CD4-positive, alpha-beta memory T cell (primary cell): ENCODE results near the gene CLEC2A. TPM values are rescaled to one million over a fixed set of nuclear protein-coding genes. Genes with fewer than 3 reads are reported as not detected.

Experiments
- CTCF ChIA-PET: fragments of 350-600 bp; sonication (Branson Sonifier 250); formaldehyde crosslinking; loops from one replicate; lab custom pipeline; 2021; ENCODE audit warnings: inconsistent platforms; ENCODE audit not compliant: partially characterized antibody; lab: Charles Lee
- POLR2A ChIA-PET: fragments of 350-600 bp; sonication (Branson Sonifier 250); formaldehyde crosslinking; loops from one replicate; lab custom pipeline; 2021; ENCODE audit not compliant: partially characterized antibody; lab: Charles Lee
- DNase-seq, 5 donors: peaks; one replicate each; pipeline versions ENCODE4 v3.0.0 to v3.0.0-alpha.2; 2020 to 2022; ENCODE audit warnings: mixed read lengths in 1 of 5
- H3K27ac ChIP-seq: one replicate; pipeline ENCODE4 v1.7.0; 2013; ENCODE audit warnings: low read depth, low read length
- H3K27me3 ChIP-seq: 2 replicates; pipeline ENCODE4 v1.7.0; 2013; ENCODE audit warnings: mild to moderate bottlenecking, low read length, moderate library complexity; ENCODE audit not compliant: insufficient read depth
- H3K36me3 ChIP-seq: 2 replicates; pipeline ENCODE4 v1.7.0; 2013; ENCODE audit warnings: mild to moderate bottlenecking, low read length, moderate library complexity; ENCODE audit not compliant: insufficient read depth
- H3K4me1 ChIP-seq: 2 replicates; pipeline ENCODE4 v1.7.0; 2013; ENCODE audit warnings: mild to moderate bottlenecking, low read length, moderate library complexity; ENCODE audit not compliant: insufficient read depth
- H3K4me3 ChIP-seq, 2 donors: one replicate each; pipeline ENCODE4 v1.7.0; 2013; ENCODE audit warnings: low read length in 2 of 2, mild to moderate bottlenecking in 1 of 2
- H3K9me3 ChIP-seq, 2 donors: one replicate each; pipeline ENCODE4 v1.7.0; 2013; ENCODE audit warnings: low read length in 2 of 2, control low read depth in 1 of 2; ENCODE audit not compliant: control insufficient read depth in 1 of 2
- H3K27ac Mint-ChIP-seq, 7 donors: one replicate each; pipeline ENCODE4 v1.8.0; 2020 to 2021; ENCODE audit warnings: mixed read lengths in 7 of 7, mild to moderate bottlenecking in 6 of 7, inconsistent platforms in 3 of 7, moderate library complexity in 3 of 7
- H3K27me3 Mint-ChIP-seq, 2 donors: one replicate each; pipeline ENCODE4 v1.8.0; 2020 to 2021; ENCODE audit warnings: mixed read lengths in 2 of 2
- H3K36me3 Mint-ChIP-seq, 2 donors: one replicate each; pipeline ENCODE4 v1.8.0; 2020 to 2021; ENCODE audit warnings: mixed read lengths in 2 of 2, inconsistent platforms in 1 of 2, mild to moderate bottlenecking in 1 of 2
- H3K4me1 Mint-ChIP-seq, 4 donors: one replicate each; pipeline ENCODE4 v1.8.0; 2020 to 2021; ENCODE audit warnings: mixed read lengths in 4 of 4, mild to moderate bottlenecking in 1 of 4
- H3K4me3 Mint-ChIP-seq, 8 donors: one replicate each; pipeline ENCODE4 v1.8.0; 2020 to 2021; ENCODE audit warnings: mixed read lengths in 8 of 8, mild to moderate bottlenecking in 7 of 8, moderate library complexity in 6 of 8, inconsistent platforms in 3 of 8
- H3K9me3 Mint-ChIP-seq, 8 donors: one replicate each; pipeline ENCODE4 v1.8.0; 2020 to 2021; ENCODE audit warnings: mixed read lengths in 8 of 8, mild to moderate bottlenecking in 5 of 8, inconsistent platforms in 3 of 8, moderate library complexity in 1 of 8
- intact Hi-C: fragments of 100-400 bp; cut with micrococcal nuclease; formaldehyde crosslinking; loops from one replicate; pipeline ENCODE4 v1.15.1; 2023
- polyA plus RNA-seq, 2 donors: library from polyadenylated mRNA; unstranded; fragments of 300-500 nt; fragmentation: Illumina TruSeq; gene quantifications; one replicate each; pipeline ENCODE4 v1.2.3, GENCODE V29; 2021
- total RNA-seq, 2 experiments: library from RNA; stranded (reverse); gene quantifications; one replicate each; pipeline ENCODE4 v1.2.3, GENCODE V29; 2021

The CLEC2A gene
- total and polyA plus RNA-seq, 4 experiments from 2014 or later = not detected

GRCh38 chr12:9872742-9873141 lies 59.4 kb downstream of the CLEC2A start:
- Histone ChIP-seq H3K4me3 (no peak overlapping the region), H3K9me3 (no peaks in the 10 kb centered on the region), H3K27ac (no peak overlapping the region), H3K4me1 (peaks cover 10% of the 10 kb centered on the region), H3K27me3 (no peaks in the 10 kb centered on the region), H3K36me3 (no peaks in the 10 kb centered on the region)
- peaks cover 0 to 13% of the 10 kb centered on the region in 2 donors for H3K36me3 Mint-ChIP-seq
- peaks cover 2 to 21% (median 15%) of the 10 kb centered on the region in 4 donors for H3K4me1 Mint-ChIP-seq
- H3K4me3 Mint-ChIP-seq = no peak overlapping the region
- no peaks in the 10 kb centered on the region for H3K27me3 Mint-ChIP-seq
- POLR2A ChIA-PET = interaction anchor here (0.8 to 1.4 kb wide), 3 partner anchors 34 to 225 kb away, joined by 3 read pairs; no protein-coding TSS in a partner anchor
- intact Hi-C loops = no loop called here
- CTCF ChIA-PET = interaction anchor here (0.7 to 2.7 kb wide), 4 partner anchors 22 to 130 kb away, joined by 3 to 8 read pairs (median 4); no protein-coding TSS in a partner anchor
- no peak for DNase-seq
- peak overlapping the region in 1 of 7 donors; percentile 57 for H3K27ac Mint-ChIP-seq
- peaks cover 0 to 3% (median 0%) of the 10 kb centered on the region in 8 donors for H3K9me3 Mint-ChIP-seq

- H3K27me3 ChIP-seq = no peaks in the 10 kb centered on the region
- ChIA-PET POLR2A (interaction anchor here (0.8 to 2.1 kb wide), 7 partner anchors 11 to 224 kb away, joined by 3 to 10 read pairs (median 3); partner anchors contain the start of gene CD69), CTCF (interaction anchor here (0.7 to 2.7 kb wide), 6 partner anchors 11 to 129 kb away, joined by 3 to 8 read pairs (median 4); no protein-coding TSS in a partner anchor)
- intact Hi-C loops = no loop called here
- no peak for DNase-seq
- peaks cover 2 to 21% (median 14%) of the 10 kb centered on the region in 4 donors for H3K4me1 Mint-ChIP-seq
- H3K4me1 ChIP-seq = peaks cover 10% of the 10 kb centered on the region
- H3K9me3 ChIP-seq = no peaks in the 10 kb centered on the region
- H3K27me3 Mint-ChIP-seq = no peaks in the 10 kb centered on the region
- H3K4me3 Mint-ChIP-seq = no peak overlapping the region
- peaks cover 0 to 16% of the 10 kb centered on the region in 2 donors for H3K36me3 Mint-ChIP-seq
- H3K36me3 ChIP-seq = no peaks in the 10 kb centered on the region
- H3K4me3 ChIP-seq = no peak overlapping the region
- H3K27ac Mint-ChIP-seq = peak overlapping the region in 4 of 7 donors; percentile 42 to 94 (median 52)
- H3K27ac ChIP-seq = no peak overlapping the region
- H3K9me3 Mint-ChIP-seq = peaks cover 0 to 3% (median 0%) of the 10 kb centered on the region in 8 donors
Measured at GRCh38 chr12:9872162-9872561, 60.0 kb downstream of the CLEC2A start.

GRCh38 chr12:9870286-9870866 lies 61.8 kb downstream of the CLEC2A start:
- H3K4me3 Mint-ChIP-seq = peak overlapping the region; percentile 89 to 96 (median 92)
- peaks cover 3 to 29% of the 10 kb centered on the region in 2 donors for H3K36me3 Mint-ChIP-seq
- CTCF ChIA-PET = interaction anchor here (1.8 kb wide), 1 partner anchor 36 kb away, joined by 4 read pairs; no protein-coding TSS in a partner anchor
- POLR2A ChIA-PET = interaction anchor here (0.7 to 5.0 kb wide), 5 partner anchors 10 to 222 kb away, joined by 3 to 42 read pairs (median 9); partner anchors contain the start of gene CD69
- intact Hi-C loops = no loop called here
- H3K9me3 ChIP-seq = no peaks in the 10 kb centered on the region
- H3K27me3 ChIP-seq = no peaks in the 10 kb centered on the region
- H3K27ac ChIP-seq = peak overlapping the region; percentile 83
- H3K4me1 ChIP-seq = peaks cover 10% of the 10 kb centered on the region
- H3K36me3 ChIP-seq = no peaks in the 10 kb centered on the region
- H3K27me3 Mint-ChIP-seq = no peaks in the 10 kb centered on the region
- H3K4me1 Mint-ChIP-seq = peaks cover 4 to 27% (median 15%) of the 10 kb centered on the region in 4 donors
- peak overlapping the region; percentile 94 to 100 (median 96) for H3K27ac Mint-ChIP-seq
- DNase-seq = peak in 2 of 5 donors; percentile 7 to 38
- peak overlapping the region; percentile 55 to 67 for H3K4me3 ChIP-seq
- H3K9me3 Mint-ChIP-seq = peaks cover 0 to 2% (median 0%) of the 10 kb centered on the region in 8 donors

- Histone ChIP-seq H3K36me3 (no peaks in the 10 kb centered on the region), H3K4me3 (peak within 1 kb of the TSS; percentile 55 to 67), H3K27ac (peak within 1 kb of the TSS; percentile 83), H3K27me3 (no peaks in the 10 kb centered on the region), H3K9me3 (no peaks in the 10 kb centered on the region), H3K4me1 (peaks cover 15% of the 10 kb centered on the region)
- peak; percentile 58 to 74 (median 62) for DNase-seq
- Mint-ChIP-seq H3K36me3 (peaks cover 3 to 35% of the 10 kb centered on the region in 2 donors), H3K27me3 (no peaks in the 10 kb centered on the region), H3K27ac (peak within 1 kb of the TSS; percentile 94 to 100 (median 96)), H3K4me3 (peak within 1 kb of the TSS; percentile 89 to 96 (median 92)), H3K4me1 (peaks cover 9 to 33% (median 19%) of the 10 kb centered on the region in 4 donors), H3K9me3 (no peaks in the 10 kb centered on the region)
- intact Hi-C loops = loop anchor here (1.0 to 5.0 kb wide), 7 partner anchors 17 to 743 kb away; partner anchors contain the start of genes GABARAPL1 and MAGOHB
- ChIA-PET POLR2A (interaction anchor here (0.6 to 5.0 kb wide), 28 partner anchors 8 to 344 kb away, joined by 3 to 63 read pairs (median 6); partner anchors contain the start of genes CD69, CLEC2D and GABARAPL1), CTCF (interaction anchor here (0.9 to 5.4 kb wide), 6 partner anchors 7 to 126 kb away, joined by 3 to 31 read pairs (median 4); partner anchors contain the start of gene CD69)
Measured at GRCh38 chr12:9869307-9870161, 62.6 kb downstream of the CLEC2A start, which contains the start of gene CLEC2B. Gene CLEC2B, minus strand, starts transcription at chr12:9869354.

- H3K4me1 Mint-ChIP-seq = peaks cover 13 to 39% (median 24%) of the 10 kb centered on the region in 4 donors
- H3K4me3 Mint-ChIP-seq = peak overlapping the region; percentile 89 to 96 (median 92)
- Histone ChIP-seq H3K4me3 (peak overlapping the region; percentile 55 to 67), H3K36me3 (no peaks in the 10 kb centered on the region), H3K4me1 (peaks cover 21% of the 10 kb centered on the region), H3K27me3 (no peaks in the 10 kb centered on the region), H3K9me3 (no peaks in the 10 kb centered on the region), H3K27ac (peak overlapping the region; percentile 83)
- POLR2A ChIA-PET = interaction anchor here (0.7 to 5.0 kb wide), 30 partner anchors 8 to 344 kb away, joined by 3 to 63 read pairs (median 6); partner anchors contain the start of genes CD69, CLEC2D and GABARAPL1
- no peaks in the 10 kb centered on the region for H3K27me3 Mint-ChIP-seq
- peaks cover 1 to 4% (median 3%) of the 10 kb centered on the region in 8 donors for H3K9me3 Mint-ChIP-seq
- intact Hi-C loops = loop anchor here (1.0 to 5.0 kb wide), 7 partner anchors 16 to 743 kb away; partner anchors contain the start of genes GABARAPL1 and MAGOHB
- H3K36me3 Mint-ChIP-seq = peaks cover 9 to 39% of the 10 kb centered on the region in 2 donors
- CTCF ChIA-PET = interaction anchor here (0.9 to 5.4 kb wide), 7 partner anchors 8 to 126 kb away, joined by 3 to 31 read pairs (median 4); partner anchors contain the start of gene CD69
- peak overlapping the region; percentile 94 to 100 (median 96) for H3K27ac Mint-ChIP-seq
- DNase-seq = no peak
Measured at GRCh38 chr12:9868951-9869306, 63.2 kb downstream of the CLEC2A start.

- Histone ChIP-seq H3K36me3 (no peaks in the 10 kb centered on the region), H3K27me3 (no peaks in the 10 kb centered on the region), H3K4me3 (peak overlapping the region; percentile 55 to 67), H3K27ac (peak overlapping the region; percentile 83), H3K4me1 (peaks cover 23% of the 10 kb centered on the region), H3K9me3 (no peaks in the 10 kb centered on the region)
- H3K27me3 Mint-ChIP-seq = no peaks in the 10 kb centered on the region
- H3K9me3 Mint-ChIP-seq = peaks cover 3 to 10% (median 9%) of the 10 kb centered on the region in 8 donors
- peak in 1 of 5 donors; percentile 17 for DNase-seq
- peak overlapping the region; percentile 93 to 100 (median 96) for H3K27ac Mint-ChIP-seq
- peak overlapping the region; percentile 89 to 96 (median 92) for H3K4me3 Mint-ChIP-seq
- POLR2A ChIA-PET = interaction anchor here (0.8 to 5.0 kb wide), 21 partner anchors 16 to 497 kb away, joined by 3 to 63 read pairs (median 6); partner anchors contain the start of genes CD69, CLEC2D and GABARAPL1
- CTCF ChIA-PET = interaction anchor here (0.9 to 5.4 kb wide), 6 partner anchors 9 to 118 kb away, joined by 3 to 31 read pairs (median 4); partner anchors contain the start of gene CD69
- peaks cover 13 to 45% (median 30%) of the 10 kb centered on the region in 4 donors for H3K4me1 Mint-ChIP-seq
- intact Hi-C loops = loop anchor here (2.0 to 5.0 kb wide), 4 partner anchors 16 to 744 kb away; partner anchors contain the start of genes GABARAPL1 and MAGOHB
- peaks cover 15 to 45% of the 10 kb centered on the region in 2 donors for H3K36me3 Mint-ChIP-seq
Measured at GRCh38 chr12:9868311-9868801, 63.8 kb downstream of the CLEC2A start.
